ES-I3 (cell line): ENCODE results near the gene CAPN10.

Experiments used
- H3K36me3 ChIP-seq: 2 replicates; pipeline ENCODE4 v1.6.1; 2013; ENCODE audit warnings: mild to moderate bottlenecking, low read length, control low read depth, moderate library complexity; ENCODE audit not compliant: insufficient read depth
- H3K4me1 ChIP-seq: 2 replicates; pipeline ENCODE4 v1.6.1; 2013; ENCODE audit warnings: mild to moderate bottlenecking, control low read depth, low read length; ENCODE audit not compliant: insufficient read depth
- H3K9ac ChIP-seq: 2 replicates; pipeline ENCODE4 v1.6.1; 2013; ENCODE audit warnings: low read depth, mild to moderate bottlenecking, low read length, moderate library complexity
- H3K9me3 ChIP-seq: 2 replicates; pipeline ENCODE4 v1.6.1; 2013; ENCODE audit warnings: mild to moderate bottlenecking, low read length, moderate library complexity; ENCODE audit not compliant: control insufficient read depth, insufficient read depth

CAPN10 gene

DNA sequence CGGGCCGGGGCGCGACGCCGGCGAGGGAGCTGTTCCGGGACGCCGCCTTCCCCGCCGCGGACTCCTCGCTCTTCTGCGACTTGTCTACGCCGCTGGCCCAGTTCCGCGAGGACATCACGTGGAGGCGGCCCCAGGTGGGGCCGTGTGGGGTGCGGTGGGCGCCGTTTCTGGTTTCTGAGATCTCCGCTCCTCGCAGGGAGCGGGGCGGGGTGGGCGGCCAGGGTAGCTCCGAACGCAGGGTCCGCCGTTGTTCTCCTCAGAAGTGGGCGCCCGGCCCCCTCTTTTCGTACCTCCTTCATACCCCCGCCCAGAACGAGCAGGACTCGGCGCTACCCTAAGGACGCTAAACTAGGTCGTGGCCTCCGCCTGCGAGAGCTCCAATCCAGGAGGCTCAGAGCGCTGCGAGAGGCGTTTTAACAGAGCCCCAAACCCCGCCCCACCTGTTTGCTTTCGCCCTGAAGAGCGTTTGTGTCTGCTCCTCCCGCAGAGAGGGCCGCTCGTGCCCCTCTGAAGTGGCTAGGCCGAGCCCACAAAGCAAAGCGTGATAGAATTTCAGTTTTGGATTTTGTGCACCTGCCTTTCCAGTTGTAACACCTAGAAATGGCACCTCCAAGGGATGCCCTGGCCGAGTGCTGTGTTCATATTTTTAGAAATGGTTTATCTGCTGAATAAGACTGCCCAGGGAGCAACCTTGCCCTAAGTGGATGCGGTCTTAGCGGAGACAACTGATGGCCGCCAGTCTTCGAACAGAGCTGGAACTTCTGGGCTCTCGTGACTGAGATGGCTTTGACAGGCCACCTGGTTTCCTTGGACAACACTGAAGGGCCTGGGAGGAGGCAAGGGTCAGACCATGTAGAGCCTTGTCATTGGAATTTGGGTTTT lies 626 bp downstream of the CAPN10 start:
- Histone ChIP-seq H3K4me1 (peaks cover 19% of the 10 kb centered on the region), H3K36me3 (no peaks in the 10 kb centered on the region; the same call in 1 of the 2 replicates), H3K9me3 (no peaks in the 10 kb centered on the region), H3K9ac (peak overlapping the region; percentile 96)

DNA sequence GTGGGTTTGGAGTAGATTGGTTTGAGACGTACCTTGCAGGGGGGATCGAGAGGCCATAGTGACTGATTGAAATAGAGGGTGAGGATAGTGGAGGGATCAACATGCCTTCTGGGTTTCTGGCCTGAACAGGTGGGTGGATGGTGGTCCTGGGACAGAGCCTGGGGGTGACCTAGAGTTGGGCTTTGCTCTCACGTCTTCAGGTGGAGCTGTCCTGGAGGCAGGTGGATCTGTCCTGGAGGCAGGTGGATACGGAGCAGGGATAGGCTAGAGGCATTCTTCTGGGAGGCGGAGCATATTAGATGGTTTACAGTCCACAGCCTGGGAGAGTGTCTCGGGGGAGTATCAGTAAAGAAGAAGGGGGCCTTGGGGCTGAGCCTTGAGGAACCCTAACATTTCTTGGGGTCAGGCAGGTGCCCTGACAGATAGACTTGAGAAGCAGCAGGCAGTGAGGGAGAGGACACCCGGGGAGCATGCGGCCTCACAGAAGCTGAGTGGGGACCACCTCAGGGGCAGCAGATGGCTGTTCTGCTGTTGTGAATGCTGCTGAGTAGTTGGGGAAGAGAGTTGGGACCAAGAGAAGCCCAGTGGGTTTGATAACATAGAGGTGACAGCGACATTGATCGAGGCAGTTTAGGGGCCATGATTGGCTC lies 1.6 kb downstream of the CAPN10 start:
- Histone ChIP-seq H3K36me3 (no peaks in the 10 kb centered on the region; the same call in 1 of the 2 replicates), H3K4me1 (peaks cover 11% of the 10 kb centered on the region; the same call in 1 of the 2 replicates), H3K9me3 (no peaks in the 10 kb centered on the region), H3K9ac (peak overlapping the region; percentile 96; the same call in 1 of the 2 replicates)

DNA sequence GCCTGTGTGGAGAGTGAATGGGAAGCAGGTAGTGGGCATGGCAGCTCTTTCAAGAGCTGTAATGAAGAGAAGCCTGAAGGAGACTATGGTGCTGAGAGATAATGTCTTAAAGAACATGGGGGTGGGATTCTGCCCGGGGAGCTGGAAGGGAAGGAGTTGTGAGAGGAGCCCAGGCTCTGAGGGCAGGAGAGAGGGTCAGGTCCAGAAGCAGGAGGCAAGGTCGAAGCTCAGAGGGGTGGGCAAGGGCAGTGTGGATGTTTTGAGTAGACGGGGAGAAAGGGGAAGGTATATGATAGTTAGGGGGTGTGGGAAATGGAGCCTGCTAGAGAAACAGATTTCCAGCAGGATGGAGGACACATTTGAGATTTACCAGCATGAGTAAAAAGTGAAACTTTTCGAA lies 2.1 kb downstream of the CAPN10 start:
- H3K9me3 ChIP-seq, result no peaks in the 10 kb centered on the region
- H3K4me1 ChIP-seq, result peaks cover 11% of the 10 kb centered on the region; the same call in 1 of the 2 replicates
- H3K36me3 ChIP-seq, result no peaks in the 10 kb centered on the region; the same call in 1 of the 2 replicates
- H3K9ac ChIP-seq, result no peak overlapping the region

DNA sequence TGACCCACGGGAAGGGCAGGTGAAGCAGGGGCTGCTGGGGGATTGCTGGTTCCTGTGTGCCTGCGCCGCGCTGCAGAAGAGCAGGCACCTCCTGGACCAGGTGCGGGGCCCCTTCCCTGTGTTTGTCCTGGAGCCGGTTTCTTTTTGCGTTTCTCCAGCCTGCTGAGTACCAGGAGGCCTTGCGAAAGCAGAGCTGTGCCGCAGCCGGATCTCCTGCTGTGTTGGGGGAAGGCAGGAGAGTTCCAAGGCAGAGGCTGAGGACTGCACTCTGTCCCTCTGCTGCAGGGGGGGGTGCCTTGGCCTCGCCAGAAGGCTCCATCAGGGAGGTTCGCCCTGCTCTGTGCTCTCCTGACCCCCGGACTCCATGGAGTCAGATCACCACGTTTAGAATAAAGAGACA lies 2.8 kb downstream of the CAPN10 start:
- no peaks in the 10 kb centered on the region; the same call in 1 of the 2 replicates for H3K36me3 ChIP-seq
- no peaks in the 10 kb centered on the region for H3K9me3 ChIP-seq
- peaks cover 11% of the 10 kb centered on the region; the same call in 1 of the 2 replicates for H3K4me1 ChIP-seq
- no peak overlapping the region for H3K9ac ChIP-seq

DNA sequence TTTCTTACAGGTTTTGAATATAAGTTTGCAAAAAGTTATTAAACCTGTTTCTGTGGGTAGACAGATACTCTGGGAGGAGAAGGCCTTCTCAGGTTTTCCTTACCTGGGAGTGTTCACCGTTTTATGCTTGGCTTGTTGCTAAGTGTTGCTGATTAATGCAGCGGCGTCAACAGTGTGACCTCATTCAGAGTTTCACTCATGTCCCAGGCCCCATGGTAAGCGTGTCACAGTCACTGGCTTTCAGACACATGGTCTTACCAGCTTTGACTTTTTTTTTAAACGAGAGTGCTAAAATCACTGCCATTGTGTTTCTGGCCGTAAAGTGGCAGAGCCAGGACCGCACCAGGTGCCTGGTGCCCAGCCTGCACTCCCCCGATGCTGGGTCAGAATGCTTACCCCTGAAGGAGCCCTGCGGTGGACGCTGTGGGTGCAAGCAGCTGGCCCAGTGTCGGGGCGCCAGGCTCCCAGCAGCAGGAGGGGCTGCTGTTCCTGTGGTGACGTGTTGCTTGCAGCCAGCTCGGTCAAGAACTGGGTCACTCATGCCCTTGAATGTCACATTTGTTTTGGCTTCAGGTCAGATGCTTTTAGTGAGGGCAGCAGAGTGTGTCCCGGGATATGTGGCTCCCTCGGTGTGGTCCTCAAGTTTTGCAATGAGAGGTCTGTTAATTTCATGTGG lies 3.5 kb downstream of the CAPN10 start:
- peaks cover 8% of the 10 kb centered on the region; the same call in 1 of the 2 replicates for H3K4me1 ChIP-seq
- H3K36me3 ChIP-seq, result no peaks in the 10 kb centered on the region; the same call in 1 of the 2 replicates
- no peak overlapping the region for H3K9ac ChIP-seq
- H3K9me3 ChIP-seq, result no peaks in the 10 kb centered on the region

DNA sequence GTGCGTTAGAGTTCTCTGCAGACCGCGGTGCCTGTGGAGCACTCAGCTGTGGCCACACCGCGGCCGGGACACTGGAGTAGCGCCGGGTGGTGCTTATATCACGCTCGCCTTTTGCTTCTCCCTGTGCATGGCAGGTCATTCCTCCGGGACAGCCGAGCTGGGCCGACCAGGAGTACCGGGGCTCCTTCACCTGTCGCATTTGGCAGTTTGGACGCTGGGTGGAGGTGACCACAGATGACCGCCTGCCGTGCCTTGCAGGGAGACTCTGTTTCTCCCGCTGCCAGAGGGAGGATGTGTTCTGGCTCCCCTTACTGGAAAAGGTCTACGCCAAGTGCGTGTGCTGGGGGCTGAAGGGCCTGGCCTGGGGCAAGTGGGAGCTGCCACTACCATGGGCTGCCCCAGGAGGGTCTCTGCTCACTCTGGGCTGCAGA lies 4.2 kb downstream of the CAPN10 start:
- H3K36me3 ChIP-seq, result no peaks in the 10 kb centered on the region; the same call in 1 of the 2 replicates
- 0 out of 2 replicates have a peak, but pooled peaks cover 4% of the 10 kb centered on the region for H3K4me1 ChIP-seq
- H3K9me3 ChIP-seq, result no peaks in the 10 kb centered on the region
- H3K9ac ChIP-seq, result no peak overlapping the region

DNA sequence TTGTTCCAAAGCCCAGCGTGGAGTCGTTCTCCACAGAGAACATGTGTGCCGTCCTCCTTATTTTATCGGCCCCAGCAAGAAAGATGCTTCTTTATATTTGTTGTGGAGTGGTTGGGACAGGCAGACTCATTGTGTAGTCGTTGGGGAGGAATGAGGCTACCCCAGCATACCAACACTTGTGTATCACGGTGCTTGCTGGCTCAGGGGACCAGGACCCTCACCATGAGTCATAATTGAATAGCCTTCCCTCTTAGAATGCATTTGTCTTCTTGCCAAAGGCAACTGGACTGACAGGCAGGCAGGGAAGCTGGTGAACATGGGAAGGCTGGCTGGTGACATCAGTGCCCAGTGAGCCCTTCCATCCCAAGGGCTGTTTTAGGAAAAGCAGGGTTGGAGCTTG lies 4.7 kb downstream of the CAPN10 start:
- Histone ChIP-seq H3K36me3 (no peaks in the 10 kb centered on the region; the same call in none of the 2 replicates), H3K4me1 (0 out of 2 replicates have a peak, but pooled peaks cover 4% of the 10 kb centered on the region), H3K9me3 (no peaks in the 10 kb centered on the region), H3K9ac (no peak overlapping the region)

DNA sequence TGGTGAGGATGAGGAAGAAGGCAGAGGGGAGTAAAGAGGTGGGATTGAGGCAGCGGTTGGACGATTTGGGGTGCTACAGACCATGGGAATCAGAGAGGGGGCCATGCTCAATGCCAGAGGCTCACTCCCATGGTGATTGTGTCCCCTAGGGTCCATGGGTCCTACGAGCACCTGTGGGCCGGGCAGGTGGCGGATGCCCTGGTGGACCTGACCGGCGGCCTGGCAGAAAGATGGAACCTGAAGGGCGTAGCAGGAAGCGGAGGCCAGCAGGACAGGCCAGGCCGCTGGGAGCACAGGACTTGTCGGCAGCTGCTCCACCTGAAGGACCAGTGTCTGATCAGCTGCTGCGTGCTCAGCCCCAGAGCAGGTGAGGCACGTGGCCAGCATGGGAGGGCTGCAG lies 5.2 kb downstream of the CAPN10 start:
- H3K9me3 ChIP-seq, result no peaks in the 10 kb centered on the region
- H3K36me3 ChIP-seq, result no peaks in the 10 kb centered on the region; the same call in none of the 2 replicates
- H3K9ac ChIP-seq, result no peak overlapping the region
- H3K4me1 ChIP-seq, result 0 out of 2 replicates have a peak, but pooled peaks cover 4% of the 10 kb centered on the region

DNA sequence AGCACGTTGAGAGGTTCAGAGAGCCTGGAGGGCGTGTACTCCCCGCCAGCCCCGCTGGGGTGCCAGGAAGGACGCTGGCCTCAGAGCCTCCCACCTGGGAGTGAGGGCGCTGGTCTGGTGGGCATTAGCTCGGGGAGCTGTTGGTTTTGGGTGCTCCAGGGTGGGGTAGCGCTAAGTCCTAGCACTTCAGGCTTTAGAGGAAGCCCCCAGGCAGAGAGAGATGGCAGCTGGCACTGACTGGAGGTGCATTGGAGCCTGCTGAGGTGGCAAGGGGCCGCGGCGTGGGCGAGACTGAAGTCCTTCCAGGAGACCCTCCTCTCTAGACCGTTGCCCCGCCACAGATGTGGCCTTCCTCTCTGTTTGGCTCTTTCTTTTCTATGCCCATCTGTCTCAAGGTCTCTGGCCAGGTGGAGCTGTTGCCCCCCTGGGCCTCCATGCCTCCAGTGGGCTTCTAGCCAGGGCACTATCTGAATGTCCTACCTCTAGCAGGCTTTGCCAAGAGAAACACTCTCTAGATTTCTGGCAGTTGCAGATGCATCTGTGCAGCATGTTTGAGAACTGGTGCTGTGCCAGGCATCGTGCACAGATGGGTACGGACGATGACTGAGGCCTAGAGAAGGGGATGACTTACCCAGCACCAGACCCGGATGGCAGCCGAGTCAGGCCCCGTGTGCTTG lies 6.6 kb downstream of the CAPN10 start:
- Histone ChIP-seq H3K9me3 (no peaks in the 10 kb centered on the region), H3K9ac (no peak overlapping the region), H3K36me3 (no peaks in the 10 kb centered on the region; the same call in none of the 2 replicates), H3K4me1 (no peaks in the 10 kb centered on the region)

DNA sequence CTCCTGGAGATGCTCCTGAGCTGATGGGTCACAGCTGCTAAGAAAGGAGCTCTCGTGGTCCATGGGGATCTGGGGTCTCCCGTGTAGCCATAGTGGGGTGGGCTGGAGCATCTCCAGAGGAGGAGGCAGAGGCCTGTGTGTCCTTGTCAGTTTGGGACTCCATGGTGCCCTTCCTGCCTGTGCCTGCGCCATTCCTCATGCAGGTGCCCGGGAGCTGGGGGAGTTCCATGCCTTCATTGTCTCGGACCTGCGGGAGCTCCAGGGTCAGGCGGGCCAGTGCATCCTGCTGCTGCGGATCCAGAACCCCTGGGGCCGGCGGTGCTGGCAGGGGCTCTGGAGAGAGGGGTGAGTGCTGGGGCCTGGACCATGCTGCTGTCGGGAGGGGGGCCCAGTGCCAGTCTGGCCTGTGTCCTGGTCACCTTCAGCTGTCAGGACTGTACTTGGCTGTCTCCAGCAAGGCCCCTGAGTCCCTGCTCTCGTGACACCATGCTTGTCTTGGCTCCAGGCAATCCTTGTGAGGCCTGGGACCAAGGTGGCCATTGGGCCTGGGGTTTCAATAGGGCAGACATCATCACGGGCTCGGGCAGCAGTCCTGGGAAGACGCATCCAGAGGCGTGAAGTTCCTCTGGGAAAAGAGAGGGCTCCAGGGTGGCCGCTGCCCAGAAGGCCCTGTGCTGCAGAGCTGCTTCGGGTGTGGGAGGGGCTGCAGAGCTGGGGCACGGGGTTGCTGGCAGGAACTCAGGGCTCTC lies 7.3 kb downstream of the CAPN10 start:
- H3K9me3 ChIP-seq, result no peaks in the 10 kb centered on the region
- no peaks in the 10 kb centered on the region; the same call in none of the 2 replicates for H3K36me3 ChIP-seq
- H3K4me1 ChIP-seq, result no peaks in the 10 kb centered on the region
- no peak overlapping the region for H3K9ac ChIP-seq

DNA sequence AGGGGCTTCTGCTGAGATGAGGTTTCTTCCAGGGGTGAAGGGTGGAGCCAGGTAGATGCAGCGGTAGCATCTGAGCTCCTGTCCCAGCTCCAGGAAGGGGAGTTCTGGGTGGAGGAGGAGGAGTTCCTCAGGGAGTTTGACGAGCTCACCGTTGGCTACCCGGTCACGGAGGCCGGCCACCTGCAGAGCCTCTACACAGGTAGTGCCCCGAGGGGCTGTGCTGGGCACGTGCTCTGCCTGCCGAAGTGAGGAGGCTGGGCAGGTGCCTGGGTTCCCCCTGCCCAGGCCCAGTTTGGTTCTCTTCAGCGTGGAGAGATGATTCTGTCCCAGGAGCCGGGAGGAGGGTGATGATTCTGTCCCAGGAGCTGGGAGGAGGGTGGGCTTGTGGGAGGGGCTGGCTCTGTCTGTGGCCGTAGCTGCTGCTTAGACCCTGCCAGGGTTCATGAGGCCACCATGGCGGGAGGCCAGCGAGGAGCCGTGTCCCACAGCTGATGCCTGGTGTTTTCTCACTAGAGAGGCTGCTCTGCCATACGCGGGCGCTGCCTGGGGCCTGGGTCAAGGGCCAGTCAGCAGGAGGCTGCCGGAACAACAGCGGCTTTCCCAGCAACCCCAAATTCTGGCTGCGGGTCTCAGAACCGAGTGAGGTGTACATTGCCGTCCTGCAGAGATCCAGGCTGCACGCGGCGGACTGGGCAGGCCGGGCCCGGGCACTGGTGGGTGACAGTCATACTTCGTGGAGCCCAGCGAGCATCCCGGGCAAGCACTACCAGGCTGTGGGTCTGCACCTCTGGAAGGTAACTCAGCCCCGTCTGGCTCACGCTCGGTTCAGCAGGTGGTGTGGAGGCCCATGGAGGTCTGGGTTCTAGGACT lies 8.2 kb downstream of the CAPN10 start:
- no peak overlapping the region for H3K9ac ChIP-seq
- no peaks in the 10 kb centered on the region for H3K4me1 ChIP-seq
- H3K36me3 ChIP-seq, result no peaks in the 10 kb centered on the region; the same call in none of the 2 replicates
- H3K9me3 ChIP-seq, result no peaks in the 10 kb centered on the region

DNA sequence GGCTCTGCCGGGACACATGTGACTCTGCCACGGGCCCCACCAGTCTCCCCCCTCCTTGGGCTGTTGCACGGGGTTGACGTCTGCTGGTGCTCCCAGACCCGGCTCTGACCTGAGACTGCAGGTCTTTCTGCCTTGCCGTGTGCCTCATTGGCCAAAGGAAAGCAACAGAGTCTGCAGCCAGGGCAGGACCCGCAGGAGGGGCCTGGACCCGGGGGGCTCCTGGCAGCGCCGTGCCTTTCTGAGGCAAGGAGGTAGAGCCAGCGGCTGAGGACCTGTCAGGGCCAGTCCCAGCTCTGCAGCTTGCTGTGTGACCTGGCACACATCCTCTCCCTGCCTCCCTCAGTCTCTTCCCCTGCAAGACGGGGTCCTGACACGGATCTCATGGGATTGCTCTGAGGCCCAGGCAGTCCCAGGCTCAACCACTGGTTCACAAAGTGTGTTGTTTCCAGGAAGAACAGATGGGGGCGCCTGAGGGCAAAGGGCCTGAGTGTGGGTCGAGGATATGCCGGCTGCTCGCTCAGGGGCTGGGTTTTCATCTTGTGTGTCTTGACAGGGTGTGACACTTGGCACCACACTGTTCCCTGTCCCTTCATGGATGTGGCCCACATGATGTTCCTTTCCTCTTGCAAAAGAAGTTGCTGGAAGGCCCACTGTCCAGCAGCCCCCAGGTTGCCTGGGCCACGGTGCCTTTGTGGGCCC lies 9.0 kb downstream of the CAPN10 start:
- H3K36me3 ChIP-seq, result no peaks in the 10 kb centered on the region; the same call in none of the 2 replicates
- no peak overlapping the region for H3K9ac ChIP-seq
- H3K4me1 ChIP-seq, result no peaks in the 10 kb centered on the region
- H3K9me3 ChIP-seq, result no peaks in the 10 kb centered on the region
